Amniotic epithelial cell (primary cell): ENCODE results near the gene FAP.
A peak's percentile ranks its signal among the peaks of the same experiment; 100 is the strongest.

Experiments
- DNase-seq: peaks from one replicate; pipeline ENCODE4 v3.0.0-alpha.2; 2010; ENCODE audit warnings: low read depth

FAP gene

GRCh38 chr2:162185541-162186232 is 57.6 kb downstream of the FAP start:
- no peak for DNase-seq

- DNase-seq, result no peak
Measured at GRCh38 chr2:162184821-162185450, 58.3 kb downstream of the FAP start.

DNA sequence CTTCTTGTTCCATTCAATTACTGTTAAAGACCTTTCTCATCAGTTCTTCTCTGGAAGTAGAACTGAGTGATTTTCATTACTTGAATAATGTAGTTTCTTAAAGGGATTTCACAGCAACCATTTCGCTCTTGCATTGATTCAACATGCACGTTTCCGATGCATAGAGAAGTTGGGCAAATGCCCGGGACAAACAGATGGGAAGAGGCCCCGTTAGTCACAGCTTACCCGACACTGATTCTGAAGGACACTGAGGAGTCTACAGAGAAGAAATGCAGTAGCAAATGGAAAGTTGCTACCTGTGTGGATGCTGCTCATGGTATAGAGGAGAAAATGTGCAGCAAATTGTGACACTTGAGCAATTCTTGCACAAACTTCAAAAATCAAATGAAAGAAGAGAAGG is 58.9 kb downstream of the FAP start:
- no peak for DNase-seq

DNA sequence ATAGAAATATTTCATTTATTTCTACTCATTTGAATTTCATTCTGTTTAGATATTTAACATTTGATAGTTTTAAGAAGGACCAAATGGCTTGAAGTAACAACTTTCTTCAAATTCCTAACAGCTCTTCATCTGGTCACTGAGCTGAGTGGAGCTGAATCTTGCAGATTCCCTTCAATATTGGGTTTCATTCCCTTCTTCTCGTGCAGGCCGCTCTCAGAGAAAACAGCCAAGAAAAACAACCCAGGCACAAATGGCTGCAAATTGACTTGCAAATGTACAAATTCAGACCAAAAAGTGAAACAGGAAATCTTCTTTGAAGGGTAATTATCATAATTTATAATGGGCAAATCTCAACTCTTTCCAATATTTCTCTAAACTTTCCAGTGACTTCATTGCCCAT is 60.9 kb downstream of the FAP start:
- DNase-seq, result no peak

DNA sequence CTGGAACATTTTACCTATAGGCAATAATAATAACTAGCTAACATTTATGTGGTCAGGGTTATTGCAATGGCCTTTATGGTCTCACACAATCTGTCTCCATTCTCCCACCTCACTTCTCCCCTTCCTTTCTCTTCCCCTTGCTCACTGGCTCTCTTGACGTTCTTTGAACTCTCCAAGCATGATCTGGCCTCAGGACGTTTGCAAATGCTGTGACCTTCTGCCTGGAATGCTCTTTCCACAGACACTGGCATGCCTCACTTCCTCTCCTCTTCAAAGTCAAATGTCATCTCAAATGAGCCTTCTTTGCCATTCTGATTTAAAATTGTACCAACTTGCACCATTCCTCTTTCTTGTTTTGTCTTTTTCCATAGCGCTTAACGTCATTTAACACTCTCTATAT is 65.9 kb downstream of the FAP start:
- no peak for DNase-seq

- no peak for DNase-seq
Measured at GRCh38 chr2:162175714-162176113, 67.5 kb downstream of the FAP start.

GRCh38 chr2:162174746-162175145 is 68.5 kb downstream of the FAP start:
- DNase-seq, result peak; percentile 48

DNA sequence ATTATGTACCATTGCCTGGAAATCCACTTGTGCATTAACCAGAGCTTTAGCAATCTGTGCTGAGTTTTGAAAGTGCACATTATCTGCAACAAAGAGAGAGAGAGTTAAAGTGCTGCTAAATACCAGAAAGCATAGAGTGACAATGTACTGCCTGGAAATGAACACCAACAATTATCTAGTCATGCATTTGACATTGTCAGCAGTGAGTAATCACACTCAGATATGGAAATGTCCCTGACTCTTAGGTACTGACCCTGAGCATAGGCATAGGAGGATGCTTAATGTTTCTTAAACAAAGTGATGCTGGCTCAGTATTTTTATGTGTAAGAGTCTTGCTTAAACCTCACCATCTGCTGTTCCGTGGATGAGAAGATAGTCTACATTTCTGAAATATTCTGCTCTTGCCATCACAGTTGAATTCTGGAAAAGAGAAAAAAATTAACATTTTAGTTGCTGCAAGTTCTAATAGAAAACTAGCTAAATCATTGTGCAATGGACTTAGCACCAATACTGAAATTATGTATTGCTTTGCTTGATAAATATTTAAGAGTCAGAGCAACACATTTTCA is 70.4 kb downstream of the FAP start:
- DNase-seq, result no peak

DNA sequence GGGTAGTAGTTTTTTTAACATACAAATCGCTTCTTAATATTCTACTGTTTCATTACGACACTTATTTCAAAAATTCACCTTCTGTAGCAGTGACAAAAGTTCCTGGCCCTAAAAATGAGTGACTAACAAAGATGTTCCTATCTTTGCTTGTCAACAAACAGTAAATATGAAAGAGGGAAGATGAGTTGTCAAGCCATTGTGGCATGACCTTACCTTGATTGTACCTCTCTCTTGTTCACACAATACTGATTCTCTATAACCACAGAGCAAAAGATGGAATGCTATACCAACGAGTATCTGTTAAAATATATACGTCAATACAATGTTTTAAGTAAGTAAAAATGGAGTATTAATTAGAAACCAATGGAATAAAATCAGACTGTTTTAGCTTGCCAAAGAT is 76.5 kb downstream of the FAP start:
- DNase-seq, result no peak

DNA sequence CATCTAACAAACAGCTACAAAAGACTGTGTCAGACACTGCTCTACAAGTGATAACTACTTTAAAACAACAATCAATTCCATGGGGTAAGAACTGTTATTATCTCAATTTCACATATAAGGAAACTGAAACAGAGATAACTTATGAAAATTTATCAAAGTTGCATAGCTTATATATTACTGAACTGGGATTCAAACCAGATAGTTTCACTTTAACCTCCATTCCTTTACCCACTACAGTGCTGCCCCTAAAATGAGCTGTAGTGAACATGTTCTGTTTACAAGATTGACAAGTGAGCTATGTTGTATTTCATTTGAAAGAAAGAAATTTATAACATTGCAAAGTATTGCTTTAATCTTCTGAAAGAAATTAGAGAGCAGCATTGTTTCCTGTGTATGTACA is 77.1 kb downstream of the FAP start:
- DNase-seq, result no peak

- DNase-seq, result no peak
Measured at GRCh38 chr2:162164802-162165201, 78.4 kb downstream of the FAP start.

GRCh38 chr2:162159446-162159845 is 83.8 kb downstream of the FAP start:
- DNase-seq, result no peak

DNA sequence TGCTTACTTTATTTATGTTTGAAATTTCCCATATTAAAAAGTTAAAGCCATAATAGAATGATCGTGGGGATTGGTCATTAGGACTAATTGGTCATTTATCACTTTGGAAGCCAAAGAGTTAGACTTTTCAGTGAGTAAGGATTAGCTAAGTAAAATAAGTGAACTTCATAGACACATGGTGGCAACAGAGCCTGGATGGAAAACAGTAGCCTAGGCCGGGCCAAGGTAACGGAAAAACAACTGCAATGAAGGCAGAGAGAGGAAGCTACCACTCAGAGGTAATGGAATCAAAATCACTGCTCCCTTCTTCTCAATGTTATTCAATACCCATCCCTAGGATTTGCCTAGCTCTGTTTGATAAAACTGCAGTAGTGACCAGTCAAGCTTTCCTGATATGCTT is 87.1 kb downstream of the FAP start:
- no peak for DNase-seq

GRCh38 chr2:162155093-162155492 is 88.2 kb downstream of the FAP start:
- no peak for DNase-seq

DNA sequence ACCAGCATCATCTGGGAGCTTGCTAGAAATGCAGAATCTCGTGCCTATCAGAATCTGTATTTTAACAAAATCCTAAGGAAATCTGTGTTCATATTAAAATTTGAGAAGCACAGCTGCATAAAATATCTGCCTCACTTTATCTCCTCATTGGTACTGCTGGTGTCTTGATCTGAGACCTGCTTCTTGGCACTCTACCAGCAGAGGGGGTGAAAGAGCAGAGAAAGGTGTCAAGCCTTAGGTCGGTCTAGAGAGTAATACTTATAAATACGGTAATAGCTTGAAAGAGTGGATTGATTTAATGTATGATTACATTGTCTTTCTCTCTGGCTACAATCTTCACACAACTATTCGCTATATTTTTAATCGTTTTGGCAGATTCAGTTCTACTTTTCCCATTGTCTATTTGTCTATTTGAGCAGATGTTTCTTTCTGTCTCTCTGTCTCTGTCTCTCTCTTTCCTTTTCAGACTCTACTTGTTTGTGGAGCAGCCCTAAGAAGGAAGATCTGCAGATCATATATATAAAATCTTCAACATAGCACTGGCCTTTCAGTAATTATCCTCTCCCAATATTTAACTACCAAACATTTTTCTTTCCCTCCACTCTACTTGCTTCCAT is 89.5 kb downstream of the FAP start:
- DNase-seq, result peak; percentile 54

- DNase-seq, result no peak
Measured at GRCh38 chr2:162152147-162152546, 91.1 kb downstream of the FAP start, which contains the start of gene GCG. GCG (minus strand) TSS chr2:162152247; CDS start chr2:162149178, 3,069 bp downstream.

DNA sequence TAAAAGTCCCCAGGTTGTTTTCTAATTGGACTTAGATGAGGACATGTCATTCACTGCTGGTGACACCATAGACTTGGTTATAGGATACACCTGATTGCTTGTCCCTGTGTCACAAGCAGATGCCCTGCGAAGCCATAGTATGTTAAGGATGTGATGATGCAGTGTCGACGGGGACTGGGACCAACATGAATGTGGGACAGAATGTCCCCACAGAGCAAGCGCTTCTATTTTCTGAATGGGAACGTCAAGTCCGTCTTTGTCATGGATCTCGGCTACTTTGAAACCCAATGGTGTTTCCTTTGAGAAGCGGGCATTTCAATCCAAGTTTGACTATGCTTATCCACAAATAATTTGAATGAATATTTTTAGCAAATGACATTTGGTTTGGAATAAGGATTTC is 93.3 kb downstream of the FAP start:
- DNase-seq, result no peak

DNA sequence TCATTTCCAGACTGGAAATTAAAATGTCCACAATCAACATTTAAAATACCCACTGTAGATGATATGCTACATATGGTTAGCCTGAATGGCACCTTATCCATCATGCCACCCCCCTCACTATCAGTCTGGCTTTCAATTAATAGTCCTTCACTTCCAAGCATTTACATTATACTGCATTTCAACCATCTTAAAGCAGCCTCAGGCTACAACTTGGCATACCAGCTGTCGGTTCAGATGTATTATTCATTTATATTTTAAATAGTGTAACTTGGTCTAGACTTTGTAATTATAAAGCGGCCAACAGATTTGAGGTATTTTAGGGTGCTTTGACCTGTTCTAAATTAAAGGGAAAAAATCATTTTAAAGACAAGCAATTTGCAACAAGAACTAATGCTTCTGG is 93.8 kb downstream of the FAP start:
- DNase-seq, result no peak

- DNase-seq, result no peak
Measured at GRCh38 chr2:162148956-162149355, 94.3 kb downstream of the FAP start.

- DNase-seq, result no peak
Measured at GRCh38 chr2:162143969-162144368, 99.3 kb downstream of the FAP start.

DNA sequence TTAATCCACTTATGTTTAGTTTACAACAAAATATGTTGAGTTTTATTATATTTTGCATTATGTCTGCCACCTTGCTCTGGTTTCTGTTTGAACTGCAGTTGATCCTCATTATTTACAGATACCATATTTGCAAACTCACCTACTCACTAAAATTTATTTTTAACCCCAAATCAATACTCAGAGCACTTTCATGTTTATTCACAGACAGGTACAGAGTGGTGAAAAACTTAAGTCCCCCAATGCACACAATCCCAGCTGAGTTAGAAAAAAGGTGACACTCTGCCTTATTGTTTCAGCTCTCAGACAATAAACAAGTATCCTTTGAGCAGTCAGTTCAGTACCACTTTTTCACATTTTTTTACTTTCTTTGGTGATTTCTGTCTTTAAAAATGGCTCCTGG is 104.9 kb downstream of the FAP start:
- DNase-seq, result no peak

DNA sequence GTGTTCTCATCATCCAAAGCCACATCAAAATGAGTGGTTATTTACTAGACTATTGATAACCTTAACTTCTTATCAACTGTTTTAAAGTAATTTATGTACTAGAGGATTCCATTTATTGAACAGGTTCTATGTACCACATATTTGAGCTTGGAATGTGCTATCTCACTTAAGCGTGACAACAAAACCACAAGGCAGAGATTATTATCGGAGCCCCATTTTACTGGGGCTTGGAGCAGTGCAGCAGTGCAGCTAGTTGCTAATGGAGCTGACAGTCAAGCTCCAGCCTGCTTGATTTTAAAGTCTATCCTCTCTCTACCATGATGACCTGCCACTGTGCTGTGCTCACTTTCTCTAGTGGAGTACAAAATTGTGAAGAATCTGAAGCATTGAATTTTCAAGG is 115.8 kb downstream of the FAP start:
- no peak for DNase-seq

DNA sequence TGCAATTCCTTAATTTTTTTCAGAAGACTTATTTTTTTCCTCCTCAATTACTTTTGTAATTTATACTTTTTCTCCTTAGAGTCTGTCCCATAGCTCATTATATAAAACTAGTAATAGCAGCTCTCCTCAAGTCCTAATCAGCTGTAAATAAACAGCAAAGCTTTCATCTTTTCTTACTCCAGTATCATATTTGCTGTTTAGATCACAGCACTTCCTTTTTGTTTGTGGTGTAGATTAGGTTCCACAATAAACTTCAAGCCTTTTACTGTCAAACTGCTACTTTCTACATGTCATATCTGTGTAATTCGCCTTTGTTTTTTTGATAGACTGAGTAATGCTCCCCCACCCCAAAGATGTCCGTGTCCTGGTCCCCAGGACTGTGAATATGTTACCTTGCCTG is 116.7 kb downstream of the FAP start:
- no peak for DNase-seq
